H1 (cell line): Measurements from ENCODE around the gene MYO9A. TPM values are rescaled to one million over a fixed set of nuclear protein-coding genes. Genes with fewer than 3 reads are reported as not detected.

Source experiments
- CTCF ChIA-PET: fragments of 300-600 bp; sonication (Branson Sonifier 250); formaldehyde crosslinking; loops from one replicate; lab custom pipeline; 2021; ENCODE audit not compliant: partially characterized antibody; lab: Charles Lee
- POLR2A ChIA-PET: fragments of 300-600 bp; sonication (Branson Sonifier 250); formaldehyde crosslinking; loops from one replicate; lab custom pipeline; 2021; ENCODE audit warnings: inconsistent platforms; ENCODE audit not compliant: partially characterized antibody; lab: Charles Lee
- DNase-seq, 2 experiments: peaks; one replicate each; pipeline versions ENCODE4 v3.0.0 to v3.0.0-alpha.2; 2010 to 2022; ENCODE audit warnings: low spot score in 2 of 2, low read depth in 1 of 2, mixed read lengths in 1 of 2
- FAIRE-seq: peaks from 2 replicates; lab custom pipeline; 2011; peaks lifted over from hg19 to GRCh38; lab: Jason Lieb, UNC
- H2AFZ ChIP-seq: 2 replicates; pipeline ENCODE4 v1.8.1; 2012; ENCODE audit warnings: low read length, inconsistent platforms
- H2AK5ac ChIP-seq: 2 replicates; pipeline ENCODE4 v1.6.1; 2013; ENCODE audit warnings: low read depth, low read length
- H2BK120ac ChIP-seq: replicated peaks from 2 replicates; pipeline ENCODE3; 2013; ENCODE audit warnings: low read depth, low read length, inconsistent platforms
- H2BK12ac ChIP-seq: 2 replicates; pipeline ENCODE4 v1.6.1; 2013; ENCODE audit warnings: low read depth, low read length
- H2BK15ac ChIP-seq: 2 replicates; pipeline ENCODE4 v1.6.1; 2013; ENCODE audit warnings: low read length
- H2BK20ac ChIP-seq: 2 replicates; pipeline ENCODE4 v1.6.1; 2013; ENCODE audit warnings: low read length
- H2BK5ac ChIP-seq: 2 replicates; pipeline ENCODE4 v1.6.1; 2013; ENCODE audit warnings: low read depth, low read length
- H3K14ac ChIP-seq: 2 replicates; pipeline ENCODE4 v1.6.1; 2013; ENCODE audit warnings: inconsistent platforms; ENCODE audit not compliant: insufficient read length
- H3K18ac ChIP-seq: 2 replicates; pipeline ENCODE4 v1.6.1; 2013; ENCODE audit warnings: low read length; ENCODE audit errors: extremely low read depth
- H3K23ac ChIP-seq: 2 replicates; pipeline ENCODE4 v1.6.1; 2013; ENCODE audit warnings: inconsistent platforms; ENCODE audit not compliant: insufficient read length
- H3K23me2 ChIP-seq: 2 replicates; pipeline ENCODE4 v1.6.1; 2013; ENCODE audit warnings: low read depth, low read length
- H3K27ac ChIP-seq: 2 replicates; pipeline ENCODE4 v1.6.1; 2011; ENCODE audit warnings: low read depth, low read length, inconsistent platforms
- H3K27me3 ChIP-seq, 4 experiments: replicated peaks in 1 of 4; 1 replicate in 1 of 4; 2 replicates in 3 of 4; pipeline versions ENCODE4 v1.6.1 to v1.8.1; 2011 to 2013; ENCODE audit warnings: low read length in 3 of 4, mild to moderate bottlenecking in 3 of 4, inconsistent platforms in 2 of 4, mixed read lengths in 2 of 4, moderate library complexity in 1 of 4; ENCODE audit not compliant: control insufficient read depth in 3 of 4, insufficient read depth in 3 of 4; ENCODE audit errors: extremely low read depth in 1 of 4
- H3K36me3 ChIP-seq, 4 experiments: 2 replicates each; pipeline versions ENCODE4 v1.6.1 to v1.8.1; 2011 to 2013; ENCODE audit warnings: mild to moderate bottlenecking in 4 of 4, low read length in 3 of 4, moderate library complexity in 2 of 4, control low read depth in 1 of 4, inconsistent platforms in 1 of 4; ENCODE audit not compliant: insufficient read depth in 4 of 4, control insufficient read depth in 2 of 4
- H3K4ac ChIP-seq: replicated peaks from 2 replicates; pipeline ENCODE3; 2013; ENCODE audit warnings: low read length, low read depth, mixed read lengths, inconsistent platforms; ENCODE audit not compliant: insufficient read length
- H3K4me1 ChIP-seq, 4 experiments: replicated peaks in 1 of 4; 1 replicate in 1 of 4; 2 replicates in 3 of 4; pipeline versions ENCODE4 v1.6.1 to v1.8.1; 2011 to 2013; ENCODE audit warnings: low read length in 3 of 4, inconsistent platforms in 2 of 4, mixed read lengths in 1 of 4; ENCODE audit not compliant: insufficient read depth in 4 of 4, control insufficient read depth in 3 of 4
- H3K4me2 ChIP-seq, 2 experiments: 2 replicates each; pipeline versions ENCODE4 v1.6.1 to v1.8.1; 2011 to 2013; ENCODE audit warnings: low read depth in 2 of 2, low read length in 2 of 2, control low read depth in 1 of 2, inconsistent platforms in 1 of 2, mild to moderate bottlenecking in 1 of 2; ENCODE audit not compliant: insufficient read depth in 1 of 2
- H3K4me3 ChIP-seq, 4 experiments: fragments of 200-600, 300-600 bp in 1 of 4; sonication (generic), shearing (Covaris generic), sonication (Bioruptor Twin) in 1 of 4; 2 replicates each; pipeline versions ENCODE4 v1.5.1 to v1.8.1; 2011 to 2016; ENCODE audit warnings: low read length in 4 of 4, low read depth in 3 of 4, control low read depth in 2 of 4, inconsistent platforms in 2 of 4, mild to moderate bottlenecking in 2 of 4, mixed read lengths in 1 of 4, moderate library complexity in 1 of 4; ENCODE audit not compliant: insufficient read depth in 2 of 4; ENCODE audit errors: extremely low read depth in 1 of 4
- H3K56ac ChIP-seq: replicated peaks from 2 replicates; pipeline ENCODE3; 2013; ENCODE audit warnings: low read depth, mild to moderate bottlenecking, mixed read lengths, low read length, inconsistent platforms; ENCODE audit not compliant: insufficient read length
- H3K79me1 ChIP-seq: 2 replicates; pipeline ENCODE4 v1.6.1; 2013; ENCODE audit warnings: low read depth, low read length, control low read depth
- H3K79me2 ChIP-seq, 2 experiments: 2 replicates each; pipeline versions ENCODE4 v1.6.1 to v1.8.1; 2012 to 2013; ENCODE audit warnings: low read length in 2 of 2, mild to moderate bottlenecking in 2 of 2, inconsistent platforms in 1 of 2; ENCODE audit not compliant: insufficient read depth in 2 of 2, control insufficient read depth in 1 of 2
- H3K9ac ChIP-seq, 4 experiments: replicated peaks in 1 of 4; 1 replicate in 1 of 4; 2 replicates in 3 of 4; pipeline versions ENCODE4 v1.6.1 to v1.8.1; 2011 to 2013; ENCODE audit warnings: low read depth in 3 of 4, low read length in 3 of 4, control low read depth in 2 of 4, mild to moderate bottlenecking in 2 of 4, moderate library complexity in 2 of 4, inconsistent platforms in 1 of 4; ENCODE audit errors: extremely low read depth in 1 of 4
- H3K9me3 ChIP-seq, 2 experiments: 2 replicates each; pipeline versions ENCODE4 v1.6.1 to v1.8.1; 2012 to 2013; ENCODE audit warnings: mild to moderate bottlenecking in 2 of 2, moderate library complexity in 2 of 2, control low read depth in 1 of 2, inconsistent platforms in 1 of 2, low read depth in 1 of 2, low read length in 1 of 2, mixed read lengths in 1 of 2; ENCODE audit not compliant: insufficient read depth in 2 of 2
- H4K20me1 ChIP-seq, 2 experiments: replicated peaks in 1 of 2; 2 replicates each; pipeline versions ENCODE3 to v1.8.1; 2011 to 2013; ENCODE audit warnings: inconsistent platforms in 2 of 2, low read length in 2 of 2, mild to moderate bottlenecking in 1 of 2; ENCODE audit not compliant: insufficient read depth in 2 of 2, control insufficient read depth in 1 of 2
- H4K5ac ChIP-seq: 2 replicates; pipeline ENCODE4 v1.6.1; 2013; ENCODE audit warnings: low read length, low read depth, mixed read lengths, inconsistent platforms; ENCODE audit not compliant: insufficient read length
- H4K8ac ChIP-seq: 2 replicates; pipeline ENCODE4 v1.8.0; 2013; ENCODE audit warnings: mild to moderate bottlenecking, moderate library complexity, low read length, inconsistent platforms; ENCODE audit not compliant: insufficient read depth; ENCODE audit errors: extremely low read depth
- H4K91ac ChIP-seq: replicated peaks from 2 replicates; pipeline ENCODE3; 2013; ENCODE audit warnings: low read length, mixed read lengths, inconsistent platforms; ENCODE audit not compliant: insufficient read length
- BCL11A ChIP-seq, 2 experiments: IDR thresholded peaks; one replicate each; pipeline ENCODE4 v1.6.1; 2011; ENCODE audit warnings: low read depth in 2 of 2, low read length in 2 of 2, mild to moderate bottlenecking in 2 of 2
- CBX5 ChIP-seq: fragments of 300-800, 300-1000 bp; sonication (generic); IDR thresholded peaks from 2 replicates; pipeline ENCODE4 v1.7.1; 2016; ENCODE audit warnings: antibody characterized with exemption, low read length, low read depth
- JUN ChIP-seq: IDR thresholded peaks from 2 replicates; pipeline ENCODE4 v1.6.1; 2011; ENCODE audit warnings: low read depth, mild to moderate bottlenecking, improper control_type of control experiment, low read length
- PHF8 ChIP-seq: fragments of 200-600 bp; sonication (generic); conservative IDR thresholded peaks from 2 replicates; pipeline ENCODE4 v1.7.1; 2012; ENCODE audit warnings: low read depth, mild to moderate bottlenecking, inconsistent platforms, low read length, moderate library complexity
- POLR2AphosphoS5 ChIP-seq: IDR thresholded peaks from 2 replicates; pipeline ENCODE4 v1.6.1; 2011; ENCODE audit warnings: low read depth, low read length
- TAF7 ChIP-seq: optimal IDR thresholded peaks from 2 replicates; pipeline ENCODE3; 2011; ENCODE audit warnings: low read depth, mild to moderate bottlenecking, inconsistent platforms, low read length, moderate library complexity, borderline replicate concordance
- TBP ChIP-seq: IDR thresholded peaks from 2 replicates; pipeline ENCODE4 v1.6.1; 2011; ENCODE audit warnings: low read depth, low read length, improper control_type of control experiment
- TCF12 ChIP-seq: IDR thresholded peaks from 2 replicates; pipeline ENCODE4 v1.6.1; 2011; ENCODE audit warnings: low read depth, mild to moderate bottlenecking, low read length
- ZNF274 ChIP-seq: IDR thresholded peaks from 2 replicates; pipeline ENCODE4 v1.7.0; 2012; ENCODE audit warnings: low read length, borderline replicate concordance; ENCODE audit errors: extremely low read depth
- WGBS, 2 experiments: shearing (Covaris generic) in 1 of 2; methylation state at CpG; one replicate each; pipeline versions ENCODE4 v1.1.6 to v1.1.7; 2013 to 2015; ENCODE audit warnings: low lambda C conversion rate in 2 of 2, mixed read lengths in 2 of 2, inconsistent platforms in 1 of 2, low coverage in 1 of 2, missing lambda C conversion rate in 1 of 2; ENCODE audit not compliant: insufficient replicate concordance in 2 of 2, insufficient coverage in 1 of 2, insufficient read length in 1 of 2; ENCODE audit errors: extremely low coverage in 1 of 2, missing lambda C conversion rate in 1 of 2; 5-methylcytosine and 5-hydroxymethylcytosine counted together
- polyA plus RNA-seq, 7 experiments: library from polyadenylated mRNA; depleted of rRNA in 3 of 7; stranded (reverse) in 5 of 7; unstranded in 2 of 7; fragments of >200 nt in 5 of 7; fragments of 200-250 nt in 2 of 7; gene quantifications; 1 replicate in 5 of 7; 2 replicates in 1 of 7; 4 replicates in 1 of 7; pipeline versions ENCODE4 v1.2.1 to v1.2.3, GENCODE V29; 2011 to 2013; ENCODE audit warnings: missing spikeins in 2 of 7, mixed read lengths in 2 of 7
- total RNA-seq: library from RNA; stranded (reverse); fragmentation: NEBNext Ultra II Directional; extraction: Animal tissue kit (Norgen Biotek cat#: 25700); gene quantifications from 2 replicates; pipeline ENCODE4 v1.2.1, GENCODE V29; 2021

The MYO9A gene
- total and polyA plus RNA-seq, 2 of the 8 experiments (the other 6 are each of a cell fraction or from before 2014, with no cell fraction given): 3.9 to 26.0 TPM

GRCh38 chr15:72050700-72051099 lies 67.2 kb downstream of the MYO9A start:
- H2BK5ac ChIP-seq: no peak overlapping the region; the same call in 1 of the 2 replicates
- H3K4me3 ChIP-seq: no peak overlapping the region
- ChIA-PET POLR2A (no interaction called here), CTCF (interaction anchor here (1.7 kb wide), 1 partner anchor 19 kb away, joined by 4 read pairs; no protein-coding TSS in a partner anchor)
- peaks cover 0 to 2% of the 10 kb centered on the region in 2 experiments for H4K20me1 ChIP-seq
- no peak overlapping the region for H3K4ac ChIP-seq
- no peak overlapping the region for H4K91ac ChIP-seq
- 95% methylated on average over 1 of the region's 1 CpG; no CpG with 5 or more reads in 1 of the 2 experiments for WGBS, 2 experiments
- no peak overlapping the region for H3K9ac ChIP-seq
- H3K14ac ChIP-seq: no peak overlapping the region
- no peak overlapping the region for H2AFZ ChIP-seq
- H2BK15ac ChIP-seq: no peak overlapping the region
- no peak overlapping the region for H2BK120ac ChIP-seq
- no peaks in the 10 kb centered on the region for H3K23me2 ChIP-seq
- no peak overlapping the region for H3K18ac ChIP-seq
- H3K79me1 ChIP-seq: no peaks in the 10 kb centered on the region
- FAIRE-seq (no peak), DNase-seq (no peak)
- H2BK20ac ChIP-seq: no peak overlapping the region
- H4K5ac ChIP-seq: no peak overlapping the region
- no peaks in the 10 kb centered on the region for H3K27me3 ChIP-seq
- no peaks in the 10 kb centered on the region for H3K4me1 ChIP-seq
- peaks cover 4 to 15% of the 10 kb centered on the region in 2 experiments; a peak in 2 of 4 replicates for H3K9me3 ChIP-seq
- H3K56ac ChIP-seq: no peak overlapping the region
- no peak overlapping the region for H2AK5ac ChIP-seq
- H3K36me3 ChIP-seq: no peaks in the 10 kb centered on the region; a peak in 1 of 8 replicates
- no peak overlapping the region for H2BK12ac ChIP-seq
- no peak overlapping the region for H3K23ac ChIP-seq
- TF ChIP-seq TBP (no peak), PHF8 (no peak), JUN (no peak), ZNF274 (no peak), TAF7 (no peak), TCF12 (no peak), CBX5 (no peak), BCL11A (IDR thresholded peaks at IDR 0.05; ENCODE audit: low read depth in 2 of 2, low read length in 2 of 2) (no peak), POLR2AphosphoS5 (no peak)
- no peak overlapping the region for H3K4me2 ChIP-seq
- no peak overlapping the region for H4K8ac ChIP-seq
- no peak overlapping the region for H3K27ac ChIP-seq
- no peaks in the 10 kb centered on the region for H3K79me2 ChIP-seq
